Measurements from ENCODE around the gene BCAS3.

DNA sequence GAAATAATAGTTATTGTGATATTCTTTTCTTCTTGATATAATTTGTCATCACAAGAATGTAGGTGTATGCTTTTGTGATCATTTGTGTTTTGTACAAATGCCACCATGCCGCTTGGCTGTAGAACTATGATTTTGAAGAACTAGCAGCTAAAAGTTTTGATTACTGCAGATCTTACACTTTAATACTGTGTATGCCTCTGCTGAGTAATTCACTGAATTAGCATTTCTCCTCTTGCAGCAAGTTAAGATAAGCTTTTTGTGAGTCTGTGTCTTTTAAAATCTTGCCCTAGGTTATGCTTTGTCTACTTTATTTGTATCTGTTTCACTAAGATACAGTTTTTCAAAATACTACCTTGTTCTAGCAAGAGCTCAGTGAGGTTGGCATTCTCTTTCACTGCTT, 395.5 kb downstream of the BCAS3 start:
- TF ChIP-seq, protein P1, sequence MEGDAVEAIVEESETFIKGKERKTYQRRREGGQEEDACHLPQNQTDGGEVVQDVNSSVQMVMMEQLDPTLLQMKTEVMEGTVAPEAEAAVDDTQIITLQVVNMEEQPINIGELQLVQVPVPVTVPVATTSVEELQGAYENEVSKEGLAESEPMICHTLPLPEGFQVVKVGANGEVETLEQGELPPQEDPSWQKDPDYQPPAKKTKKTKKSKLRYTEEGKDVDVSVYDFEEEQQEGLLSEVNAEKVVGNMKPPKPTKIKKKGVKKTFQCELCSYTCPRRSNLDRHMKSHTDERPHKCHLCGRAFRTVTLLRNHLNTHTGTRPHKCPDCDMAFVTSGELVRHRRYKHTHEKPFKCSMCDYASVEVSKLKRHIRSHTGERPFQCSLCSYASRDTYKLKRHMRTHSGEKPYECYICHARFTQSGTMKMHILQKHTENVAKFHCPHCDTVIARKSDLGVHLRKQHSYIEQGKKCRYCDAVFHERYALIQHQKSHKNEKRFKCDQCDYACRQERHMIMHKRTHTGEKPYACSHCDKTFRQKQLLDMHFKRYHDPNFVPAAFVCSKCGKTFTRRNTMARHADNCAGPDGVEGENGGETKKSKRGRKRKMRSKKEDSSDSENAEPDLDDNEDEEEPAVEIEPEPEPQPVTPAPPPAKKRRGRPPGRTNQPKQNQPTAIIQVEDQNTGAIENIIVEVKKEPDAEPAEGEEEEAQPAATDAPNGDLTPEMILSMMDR (IDR thresholded peaks at IDR 0.05) = no peak
- no peak for TF ChIP-seq POLR2A (IDR thresholded peaks at IDR 0.05)

Measured in lower leg skin (tissue), 3 donors.